Karpas-422 (cell line): ENCODE measurements around the gene MUC12. TPM values are rescaled to one million over a fixed set of nuclear protein-coding genes. Genes with fewer than 3 reads are reported as not detected.

Source experiments
- DNase-seq: peaks from one replicate; pipeline ENCODE4 v3.0.0-alpha.2; 2015
- H2AFZ ChIP-seq: fragments of 200-600 bp; sonication (generic); 2 replicates; pipeline ENCODE4 v1.6.1; 2014; ENCODE audit warnings: antibody characterized with exemption, low read length, mixed read lengths
- H3K27ac ChIP-seq: fragments of 200-600 bp; sonication (generic); 2 replicates; pipeline ENCODE4 v1.5.1; 2014; ENCODE audit warnings: mild to moderate bottlenecking, low read length, moderate library complexity
- H3K27me3 ChIP-seq: fragments of 200-600 bp; sonication (generic); 2 replicates; pipeline ENCODE4 v1.6.1; 2014; ENCODE audit warnings: low read length, mixed read lengths
- H3K36me3 ChIP-seq: fragments of 200-600 bp; sonication (generic); 2 replicates; pipeline ENCODE4 v1.6.1; 2014; ENCODE audit warnings: low read length, mixed read lengths; ENCODE audit not compliant: insufficient read depth
- H3K4me1 ChIP-seq: fragments of 200-600 bp; sonication (generic); 2 replicates; pipeline ENCODE4 v1.6.1; 2014; ENCODE audit warnings: mild to moderate bottlenecking, low read length, mixed read lengths
- H3K4me2 ChIP-seq: fragments of 200-600 bp; sonication (generic); 2 replicates; pipeline ENCODE4 v1.6.1; 2014; ENCODE audit warnings: low read length, low read depth, mild to moderate bottlenecking; ENCODE audit not compliant: poor library complexity, severe bottlenecking
- H3K4me3 ChIP-seq: fragments of 200-600 bp; sonication (generic); 2 replicates; pipeline ENCODE4 v1.5.1; 2014; ENCODE audit warnings: mild to moderate bottlenecking, antibody characterized with exemption, low read length, mixed read lengths
- H3K79me2 ChIP-seq: fragments of 200-600 bp; sonication (generic); 2 replicates; pipeline ENCODE4 v1.6.1; 2014; ENCODE audit warnings: mild to moderate bottlenecking, low read length, mixed read lengths
- H3K9ac ChIP-seq: fragments of 200-600 bp; sonication (generic); 2 replicates; pipeline ENCODE4 v1.6.0; 2014; ENCODE audit warnings: low read length
- H3K9me2 ChIP-seq: fragments of 200-600 bp; sonication (generic), shearing (Covaris generic); replicated peaks from 2 replicates; pipeline ENCODE4 v1.6.0; 2014; ENCODE audit warnings: mild to moderate bottlenecking, low read length, moderate library complexity; ENCODE audit not compliant: insufficient read depth
- H3K9me3 ChIP-seq: fragments of 300-700, 200-600 bp; sonication (generic); 2 replicates; pipeline ENCODE4 v1.6.1; 2014; ENCODE audit warnings: low read length, mixed read lengths
- H4K20me1 ChIP-seq: fragments of 200-600 bp; sonication (generic); 2 replicates; pipeline ENCODE4 v1.6.1; 2014; ENCODE audit warnings: mild to moderate bottlenecking, antibody characterized with exemption, low read length, low read depth; ENCODE audit not compliant: insufficient read depth
- total RNA-seq: library from RNA; depleted of rRNA; stranded (reverse); fragments of >200 nt; shearing (Covaris generic); gene quantifications from 2 replicates; pipeline ENCODE4 v1.2.3, GENCODE V29; 2014; ENCODE audit warnings: low replicate concordance

The MUC12 gene
- total RNA-seq, 1 experiment from 2014 or later: not detected

DNA sequence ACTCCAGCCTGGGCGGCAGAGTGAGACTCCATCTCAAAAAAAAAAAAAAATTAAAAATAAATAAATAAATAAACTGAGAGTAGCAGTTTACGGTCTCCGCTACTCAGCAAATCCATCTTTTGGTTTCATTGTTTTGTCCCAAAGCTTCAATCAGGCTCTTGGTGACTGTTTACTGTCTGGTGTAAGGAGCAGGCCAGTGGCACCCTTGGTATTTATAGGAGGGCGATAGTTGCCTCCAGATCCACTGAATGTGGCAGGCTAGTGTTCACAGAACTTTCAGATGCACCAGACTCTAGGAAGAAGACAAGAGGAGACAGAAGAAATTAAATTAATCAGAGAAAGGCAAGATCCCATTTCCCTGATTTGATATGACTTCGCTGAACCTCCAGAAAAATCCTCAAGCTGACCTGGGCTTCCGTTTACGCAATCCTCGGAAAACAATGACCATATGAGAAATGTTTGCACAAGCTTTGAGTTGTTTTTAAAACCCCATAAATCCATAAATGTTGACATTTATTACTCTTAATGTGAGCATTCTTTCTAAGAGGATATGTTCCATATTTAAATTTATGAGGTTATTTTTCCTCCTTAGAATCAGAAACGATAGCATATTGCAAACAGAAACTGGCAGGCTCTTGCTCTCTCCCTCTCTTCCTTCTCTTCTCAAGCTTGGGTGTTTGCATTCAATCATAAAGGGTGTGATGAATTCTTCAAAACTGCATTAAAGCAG lies 27.2 kb upstream of the MUC12 start:
- Histone ChIP-seq H2AFZ (no peak overlapping the region), H3K79me2 (no peaks in the 10 kb centered on the region), H3K36me3 (no peaks in the 10 kb centered on the region), H3K4me3 (no peak overlapping the region), H4K20me1 (no peaks in the 10 kb centered on the region), H3K4me1 (peaks cover 4% of the 10 kb centered on the region; the same call in 1 of the 2 replicates), H3K9me3 (no peaks in the 10 kb centered on the region), H3K9ac (no peak overlapping the region), H3K4me2 (no peak overlapping the region), H3K27me3 (no peaks in the 10 kb centered on the region), H3K9me2 (no peaks in the 10 kb centered on the region), H3K27ac (no peak overlapping the region)
- DNase-seq: no peak

DNA sequence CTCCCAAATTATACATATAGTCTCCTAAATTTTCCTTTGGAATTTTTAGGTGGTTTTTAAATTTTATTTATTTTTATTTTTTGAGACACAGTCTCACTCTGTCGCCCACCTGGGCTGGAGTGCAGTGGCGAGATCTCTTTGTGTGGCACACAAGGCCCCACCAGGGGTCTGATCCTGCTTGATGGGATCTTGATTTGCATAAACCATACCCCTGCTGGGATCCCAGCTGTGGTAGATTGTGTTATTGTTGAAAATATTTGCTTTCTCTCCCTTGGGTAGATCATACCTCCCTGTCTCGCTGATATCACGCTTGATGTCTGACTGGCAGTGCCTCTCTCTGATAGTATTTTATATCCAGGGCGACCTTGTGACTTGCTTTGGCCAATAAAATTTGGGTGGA lies 25.7 kb upstream of the MUC12 start:
- no peaks in the 10 kb centered on the region for H3K9me2 ChIP-seq
- no peaks in the 10 kb centered on the region for H3K27me3 ChIP-seq
- no peak overlapping the region for H3K27ac ChIP-seq
- H3K79me2 ChIP-seq: no peaks in the 10 kb centered on the region
- no peak overlapping the region for H3K4me2 ChIP-seq
- no peaks in the 10 kb centered on the region for H3K36me3 ChIP-seq
- no peak for DNase-seq
- H3K9ac ChIP-seq: no peak overlapping the region
- no peaks in the 10 kb centered on the region for H3K9me3 ChIP-seq
- H2AFZ ChIP-seq: no peak overlapping the region
- H4K20me1 ChIP-seq: no peaks in the 10 kb centered on the region
- no peak overlapping the region for H3K4me3 ChIP-seq
- peaks cover 4% of the 10 kb centered on the region; the same call in 1 of the 2 replicates for H3K4me1 ChIP-seq

DNA sequence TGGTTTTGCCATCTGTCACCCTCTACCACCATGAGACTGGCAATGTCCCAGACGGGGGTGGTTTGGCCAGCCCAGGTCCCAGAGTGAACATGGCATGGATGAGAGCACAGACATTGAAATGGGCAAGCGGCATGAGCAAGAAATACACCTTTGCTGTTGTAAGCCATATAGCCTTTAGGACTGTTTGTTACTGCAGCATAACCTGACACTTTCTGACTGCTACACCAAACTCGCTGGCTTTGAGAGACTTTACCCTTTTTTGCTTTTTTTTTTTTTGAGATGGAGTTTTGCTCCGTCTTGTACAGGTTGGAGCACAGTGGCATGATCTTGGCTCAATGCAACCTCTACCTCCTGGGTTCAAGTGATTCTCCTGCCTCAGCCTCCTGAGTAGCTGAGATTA lies 25.2 kb upstream of the MUC12 start:
- H3K79me2 ChIP-seq: no peaks in the 10 kb centered on the region
- no peak overlapping the region for H3K4me3 ChIP-seq
- no peaks in the 10 kb centered on the region for H3K27me3 ChIP-seq
- H3K36me3 ChIP-seq: no peaks in the 10 kb centered on the region
- no peaks in the 10 kb centered on the region for H3K9me3 ChIP-seq
- no peak overlapping the region for H3K9ac ChIP-seq
- H4K20me1 ChIP-seq: no peaks in the 10 kb centered on the region
- no peak overlapping the region for H2AFZ ChIP-seq
- no peak for DNase-seq
- H3K27ac ChIP-seq: no peak overlapping the region
- H3K4me2 ChIP-seq: no peak overlapping the region
- H3K4me1 ChIP-seq: peaks cover 4% of the 10 kb centered on the region; the same call in 1 of the 2 replicates
- H3K9me2 ChIP-seq: no peaks in the 10 kb centered on the region

DNA sequence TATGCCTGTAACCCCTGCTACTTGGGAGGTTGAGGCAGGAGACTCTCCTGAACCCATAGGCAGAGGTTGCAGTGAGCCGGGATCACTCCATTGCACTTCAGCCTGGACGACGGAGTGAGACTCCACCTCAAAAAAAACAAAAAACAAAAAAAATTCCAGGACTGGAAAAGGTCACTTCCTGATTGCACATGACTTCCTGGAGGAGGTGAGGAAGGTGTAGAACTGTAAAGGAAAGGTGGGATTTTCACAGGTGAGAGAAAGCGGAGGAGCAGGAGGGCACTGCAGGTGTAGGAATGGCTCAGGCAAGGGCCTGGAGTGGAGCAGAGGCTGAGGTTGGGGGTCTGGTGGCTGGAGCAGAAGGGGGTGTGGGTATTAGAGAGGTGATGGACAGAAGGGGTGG lies 23.3 kb upstream of the MUC12 start:
- Histone ChIP-seq H3K27me3 (no peaks in the 10 kb centered on the region), H3K9me3 (no peaks in the 10 kb centered on the region), H3K36me3 (no peaks in the 10 kb centered on the region), H3K4me3 (no peak overlapping the region), H4K20me1 (no peaks in the 10 kb centered on the region), H3K4me1 (peaks cover 4% of the 10 kb centered on the region; the same call in 1 of the 2 replicates), H3K79me2 (no peaks in the 10 kb centered on the region), H2AFZ (no peak overlapping the region), H3K4me2 (no peak overlapping the region), H3K27ac (no peak overlapping the region), H3K9me2 (no peaks in the 10 kb centered on the region), H3K9ac (no peak overlapping the region)
- no peak for DNase-seq

DNA sequence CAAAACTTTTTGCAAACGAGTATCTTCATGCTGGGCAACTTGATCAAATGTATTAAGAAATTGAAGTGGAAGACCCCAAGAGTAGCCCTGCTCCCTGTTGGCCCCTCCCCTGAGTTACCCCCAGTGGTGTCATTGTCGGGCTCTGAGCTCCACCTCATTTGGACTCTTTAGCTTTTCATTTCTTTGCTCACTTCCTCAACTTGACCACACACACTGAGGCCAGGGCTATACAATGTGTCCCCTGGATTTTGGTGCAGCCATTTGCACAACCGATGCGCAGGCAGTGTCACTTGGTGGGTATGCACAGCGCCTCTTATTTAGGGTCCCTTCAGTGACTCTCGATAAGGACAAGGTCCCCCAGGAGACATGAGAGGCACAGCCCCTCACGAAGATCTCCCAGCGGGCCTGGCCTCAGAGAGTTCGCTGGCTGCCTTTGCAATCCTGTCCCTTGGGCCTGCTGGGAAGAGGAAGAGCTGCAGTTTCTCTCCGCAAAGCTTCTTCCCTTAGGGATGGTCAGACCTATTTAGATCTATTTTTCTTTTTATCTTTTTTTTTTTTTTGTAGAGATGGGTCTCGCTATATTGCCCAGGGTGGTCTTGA lies 22.5 kb upstream of the MUC12 start:
- Histone ChIP-seq H3K4me1 (peaks cover 4% of the 10 kb centered on the region; the same call in 1 of the 2 replicates), H3K36me3 (no peaks in the 10 kb centered on the region), H3K4me3 (no peak overlapping the region), H3K9me3 (no peaks in the 10 kb centered on the region), H2AFZ (no peak overlapping the region), H3K9ac (no peak overlapping the region), H3K79me2 (no peaks in the 10 kb centered on the region), H3K9me2 (no peaks in the 10 kb centered on the region), H3K27me3 (no peaks in the 10 kb centered on the region; the same call in 1 of the 2 replicates), H4K20me1 (no peaks in the 10 kb centered on the region), H3K27ac (no peak overlapping the region), H3K4me2 (no peak overlapping the region)
- no peak for DNase-seq

DNA sequence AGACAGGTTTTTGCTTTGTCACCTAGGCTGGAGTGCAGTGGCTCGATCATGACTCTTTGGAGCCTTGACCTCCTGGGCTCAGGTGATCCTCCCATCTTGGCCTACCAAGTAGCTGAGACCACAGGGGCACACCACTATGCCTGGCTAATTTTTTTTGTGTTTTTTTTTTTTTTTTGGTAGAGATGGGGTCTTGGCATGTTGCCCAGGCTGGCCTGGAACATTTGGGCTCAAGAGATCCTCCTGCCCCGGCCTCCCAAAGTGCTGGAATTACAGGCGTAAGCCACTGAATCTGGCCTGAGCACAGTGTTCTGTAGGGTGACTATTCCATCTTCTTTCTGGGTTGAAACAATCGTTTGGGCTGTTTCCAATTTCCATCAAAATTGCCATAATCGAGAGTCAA lies 21.6 kb upstream of the MUC12 start:
- H4K20me1 ChIP-seq: no peaks in the 10 kb centered on the region
- no peak overlapping the region for H3K27ac ChIP-seq

DNA sequence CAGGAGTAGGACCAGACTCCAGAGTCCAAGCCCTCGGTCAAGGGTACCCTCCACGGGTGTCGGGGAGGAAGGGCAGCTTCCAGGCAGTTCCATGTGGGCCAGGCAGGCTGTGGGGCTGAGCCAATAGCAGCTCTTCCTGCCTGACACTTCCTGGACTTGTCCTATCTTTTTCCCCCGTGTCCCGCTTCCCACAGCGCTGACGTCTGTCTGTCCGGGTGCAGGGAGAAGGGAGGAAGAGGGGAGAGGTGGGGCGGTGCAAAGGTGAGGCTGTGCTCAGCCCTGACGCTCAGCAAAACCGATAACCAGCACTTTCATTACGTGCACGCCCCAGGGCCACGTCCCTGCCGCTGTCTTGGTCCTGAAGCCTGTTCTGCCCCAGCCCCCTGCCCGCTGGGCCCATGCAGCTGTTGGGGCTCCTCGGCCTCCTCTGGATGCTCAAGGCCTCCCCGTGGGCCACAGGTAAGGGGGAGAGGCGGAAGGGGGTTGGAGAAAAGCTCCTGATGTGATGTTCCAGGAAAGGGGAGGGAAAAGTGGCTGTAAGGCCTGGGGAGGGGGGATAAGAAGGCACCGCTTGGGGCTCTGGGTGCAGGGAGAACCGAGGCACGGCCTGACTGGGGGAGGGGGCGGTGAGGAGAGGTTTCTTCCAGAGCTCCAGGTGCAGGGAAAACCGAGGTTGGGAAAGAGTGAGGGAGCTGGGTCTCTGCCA lies 20.0 kb upstream of the MUC12 start, which contains the start of gene MUC3A:
MUC3A (plus strand) TSS at position 308 of the 706 bp plus-strand sequence; CDS start at position 399, 91 bp downstream.
- Histone ChIP-seq H3K36me3 (no peaks in the 10 kb centered on the region), H2AFZ (no peak within 1 kb of the TSS), H3K27ac (no peak within 1 kb of the TSS), H3K9ac (no peak within 1 kb of the TSS), H3K4me1 (peaks cover 4% of the 10 kb centered on the region; the same call in 1 of the 2 replicates), H3K79me2 (no peaks in the 10 kb centered on the region), H3K4me3 (no peak within 1 kb of the TSS), H3K9me3 (no peaks in the 10 kb centered on the region), H3K4me2 (no peak within 1 kb of the TSS), H3K27me3 (peaks cover 4% of the 10 kb centered on the region; the same call in 1 of the 2 replicates), H3K9me2 (no peaks in the 10 kb centered on the region), H4K20me1 (no peaks in the 10 kb centered on the region)
- DNase-seq: no peak

More for the DNA sequence above, 21.6 kb upstream of the MUC12 start:
- H3K4me1 ChIP-seq: peaks cover 4% of the 10 kb centered on the region; the same call in 1 of the 2 replicates
- no peak overlapping the region for H3K9ac ChIP-seq
- H3K9me2 ChIP-seq: no peaks in the 10 kb centered on the region
- H3K36me3 ChIP-seq: no peaks in the 10 kb centered on the region
- no peaks in the 10 kb centered on the region for H3K79me2 ChIP-seq
- no peak overlapping the region for H2AFZ ChIP-seq
- H3K9me3 ChIP-seq: no peaks in the 10 kb centered on the region
- no peak for DNase-seq
- H3K4me3 ChIP-seq: no peak overlapping the region
- H3K27me3 ChIP-seq: peaks cover 4% of the 10 kb centered on the region; the same call in 1 of the 2 replicates
- H3K4me2 ChIP-seq: no peak overlapping the region

DNA sequence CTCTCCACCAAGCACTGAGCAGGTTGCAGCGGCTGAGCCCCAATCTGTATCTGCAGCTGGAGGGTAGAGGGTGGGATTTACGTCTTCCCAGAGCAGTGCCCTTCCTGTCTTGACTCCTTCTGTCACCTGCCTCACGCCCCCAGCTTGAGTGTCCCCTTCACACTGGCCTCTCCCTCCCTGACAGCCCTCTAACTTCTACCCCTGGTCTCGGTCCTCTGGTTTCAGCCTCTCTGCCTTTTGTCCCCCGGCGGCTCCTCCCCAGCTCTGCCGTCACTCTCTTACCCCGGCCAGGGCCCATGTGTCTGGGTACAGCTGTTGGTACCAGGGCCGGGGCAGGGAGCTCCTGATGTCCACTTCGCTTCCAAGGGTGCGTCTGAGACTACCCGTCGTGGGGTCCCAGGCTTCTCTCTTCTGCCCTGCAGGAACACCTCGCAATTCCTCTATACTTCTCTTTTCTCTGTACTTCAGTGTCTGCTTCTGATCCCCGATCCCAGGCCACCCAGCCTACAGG lies 19.4 kb upstream of the MUC12 start:
- H3K4me2 ChIP-seq: no peak overlapping the region
- no peaks in the 10 kb centered on the region for H4K20me1 ChIP-seq
- H3K27me3 ChIP-seq: peaks cover 4% of the 10 kb centered on the region; the same call in 1 of the 2 replicates
- no peak overlapping the region for H2AFZ ChIP-seq
- no peaks in the 10 kb centered on the region for H3K79me2 ChIP-seq
- no peaks in the 10 kb centered on the region for H3K9me3 ChIP-seq
- H3K4me3 ChIP-seq: no peak overlapping the region
- H3K9me2 ChIP-seq: no peaks in the 10 kb centered on the region
- H3K4me1 ChIP-seq: peaks cover 4% of the 10 kb centered on the region; the same call in 1 of the 2 replicates
- no peak overlapping the region for H3K9ac ChIP-seq
- H3K27ac ChIP-seq: no peak overlapping the region
- DNase-seq: no peak
- no peaks in the 10 kb centered on the region for H3K36me3 ChIP-seq
